Stomach (tissue), 9 donors: ENCODE results near the gene ANAPC2. TPM values are rescaled to one million over a fixed set of nuclear protein-coding genes. Genes with fewer than 3 reads are reported as not detected.

ENCODE experiments used
- DNase-seq, 2 donors: peaks; one replicate each; pipeline versions ENCODE4 v3.0.0 to v3.0.0-alpha.2; 2013 to 2019
- H3K27ac ChIP-seq, 5 donors: fragments of 200-600 bp in 4 of 5; sonication (generic) in 4 of 5; one replicate each; pipeline ENCODE4 v1.5.1; 2013 to 2019; ENCODE audit warnings: mild to moderate bottlenecking in 1 of 5, moderate library complexity in 1 of 5
- H3K27me3 ChIP-seq, 3 donors: fragments of 200-600 bp; sonication (generic); one replicate each; pipeline ENCODE4 v1.5.1; 2017 to 2019; ENCODE audit warnings: mixed run types in 1 of 3
- H3K36me3 ChIP-seq, 4 donors: fragments of 200-600 bp; sonication (generic); 1 replicate in 3 of 4; 2 replicates in 1 of 4; pipeline ENCODE4 v1.5.1; 2016 to 2019
- H3K4me1 ChIP-seq, 4 donors: fragments of 200-600 bp; sonication (generic); one replicate each; pipeline ENCODE4 v1.5.1; 2016 to 2019
- H3K4me3 ChIP-seq, 4 donors: fragments of 200-600 bp; sonication (generic) in 3 of 4; one replicate each; pipeline ENCODE4 v1.5.1; 2016 to 2019; ENCODE audit warnings: mild to moderate bottlenecking in 1 of 4
- H3K9me3 ChIP-seq, 4 donors: fragments of 200-600 bp; sonication (generic); one replicate each; pipeline ENCODE4 v1.5.1; 2016 to 2019
- EP300 ChIP-seq: sonication (generic); formaldehyde crosslinking; IDR thresholded peaks from one replicate; pipeline ENCODE4 v1.6.1; 2017; ENCODE audit warnings: antibody characterized with exemption
- POLR2A ChIP-seq, 4 donors: fragments of 450-650 bp; IDR thresholded peaks; one replicate each; pipeline ENCODE4 v1.6.1; 2016; ENCODE audit warnings: antibody characterized with exemption in 4 of 4, control low read depth in 2 of 4, mild to moderate bottlenecking in 1 of 4, moderate library complexity in 1 of 4
- POLR2AphosphoS5 ChIP-seq, 3 donors: sonication (generic); formaldehyde crosslinking; IDR thresholded peaks; one replicate each; pipeline ENCODE4 v1.6.1; 2016; ENCODE audit warnings: antibody characterized with exemption in 3 of 3
- WGBS, 5 donors: extraction: QIAGEN DNeasy Blood & Tissue Kit in 3 of 5; methylation state at CpG; one replicate each; pipeline versions ENCODE4 v1.1.5 to v1.1.7; 2013 to 2018; 5-methylcytosine and 5-hydroxymethylcytosine counted together
- intact Hi-C: fragments of 100-400 bp; cut with DNase I; formaldehyde crosslinking; loops from one replicate; pipeline ENCODE4 v1.15.1; 2023; ENCODE audit warnings: low total_unique reads
- polyA plus RNA-seq, 3 donors: library from polyadenylated mRNA; stranded (reverse); fragments of 200-250 nt; gene quantifications; one replicate each; pipeline ENCODE4 v1.2.3, GENCODE V29; 2013
- total RNA-seq, 5 donors: library from RNA; depleted of rRNA; stranded (reverse); fragments of >200 nt; gene quantifications; one replicate each; pipeline versions ENCODE4 v1.1.0 to v1.2.3, GENCODE V29; 2014 to 2016
- TF ChIP-seq, protein P1 (sequence below), 7 experiments: fragments of 450-650 bp in 4 of 7; fragments of 200-600 bp in 3 of 7; sonication (generic) in 3 of 7; IDR thresholded peaks; one replicate each; pipeline ENCODE4 v1.5.1; 2016 to 2019; ENCODE audit warnings: antibody characterized with exemption in 7 of 7, control low read depth in 2 of 7, mild to moderate bottlenecking in 1 of 7
- donor health status: healthy with polysubstance abuse.
- donor health status: Bipolar disorder and iron deficiency.
- donor health status: healthy.

ANAPC2 gene
- total and polyA plus RNA-seq, 8 donors: 26.1 to 147 (median 41.8) TPM

- Histone ChIP-seq H3K36me3 (no peaks in the 10 kb centered on the region), H3K9me3 (no peaks in the 10 kb centered on the region), H3K4me1 (peaks cover 7 to 11% (median 10%) of the 10 kb centered on the region in 4 donors), H3K27me3 (peaks cover 47 to 94% (median 82%) of the 10 kb centered on the region in 3 donors), H3K4me3 (no peak overlapping the region), H3K27ac (no peak overlapping the region)
- intact Hi-C loops: no loop called here
- no peak for DNase-seq
- TF ChIP-seq, protein P1, sequence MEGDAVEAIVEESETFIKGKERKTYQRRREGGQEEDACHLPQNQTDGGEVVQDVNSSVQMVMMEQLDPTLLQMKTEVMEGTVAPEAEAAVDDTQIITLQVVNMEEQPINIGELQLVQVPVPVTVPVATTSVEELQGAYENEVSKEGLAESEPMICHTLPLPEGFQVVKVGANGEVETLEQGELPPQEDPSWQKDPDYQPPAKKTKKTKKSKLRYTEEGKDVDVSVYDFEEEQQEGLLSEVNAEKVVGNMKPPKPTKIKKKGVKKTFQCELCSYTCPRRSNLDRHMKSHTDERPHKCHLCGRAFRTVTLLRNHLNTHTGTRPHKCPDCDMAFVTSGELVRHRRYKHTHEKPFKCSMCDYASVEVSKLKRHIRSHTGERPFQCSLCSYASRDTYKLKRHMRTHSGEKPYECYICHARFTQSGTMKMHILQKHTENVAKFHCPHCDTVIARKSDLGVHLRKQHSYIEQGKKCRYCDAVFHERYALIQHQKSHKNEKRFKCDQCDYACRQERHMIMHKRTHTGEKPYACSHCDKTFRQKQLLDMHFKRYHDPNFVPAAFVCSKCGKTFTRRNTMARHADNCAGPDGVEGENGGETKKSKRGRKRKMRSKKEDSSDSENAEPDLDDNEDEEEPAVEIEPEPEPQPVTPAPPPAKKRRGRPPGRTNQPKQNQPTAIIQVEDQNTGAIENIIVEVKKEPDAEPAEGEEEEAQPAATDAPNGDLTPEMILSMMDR (IDR thresholded peaks at IDR 0.05): no peak
- TF ChIP-seq POLR2A (IDR thresholded peaks at IDR 0.05) (no peak), POLR2AphosphoS5 (IDR thresholded peaks at IDR 0.05) (no peak), EP300 (no peak)
- 71 to 82% (median 76%) methylated on average over 12 to 17 of the region's 17 CpGs for WGBS, 5 donors
Measured at GRCh38 chr9:137141050-137141810, 47.1 kb downstream of the ANAPC2 start.

GRCh38 chr9:137140151-137141012, 48.0 kb downstream of the ANAPC2 start:
- no peaks in the 10 kb centered on the region for H3K36me3 ChIP-seq
- 55 to 63% (median 62%) methylated on average over 24 to 26 of the region's 26 CpGs for WGBS, 5 donors
- no peak for TF ChIP-seq EP300
- TF ChIP-seq, protein P1 (IDR thresholded peaks at IDR 0.05): no peak
- H3K4me3 ChIP-seq: no peak overlapping the region
- H3K9me3 ChIP-seq: no peaks in the 10 kb centered on the region
- H3K27me3 ChIP-seq: peaks cover 50 to 94% (median 80%) of the 10 kb centered on the region in 3 donors
- H3K27ac ChIP-seq: no peak overlapping the region
- DNase-seq: no peak
- H3K4me1 ChIP-seq: peaks cover 7 to 11% (median 10%) of the 10 kb centered on the region in 4 donors
- intact Hi-C loops: no loop called here

DNA sequence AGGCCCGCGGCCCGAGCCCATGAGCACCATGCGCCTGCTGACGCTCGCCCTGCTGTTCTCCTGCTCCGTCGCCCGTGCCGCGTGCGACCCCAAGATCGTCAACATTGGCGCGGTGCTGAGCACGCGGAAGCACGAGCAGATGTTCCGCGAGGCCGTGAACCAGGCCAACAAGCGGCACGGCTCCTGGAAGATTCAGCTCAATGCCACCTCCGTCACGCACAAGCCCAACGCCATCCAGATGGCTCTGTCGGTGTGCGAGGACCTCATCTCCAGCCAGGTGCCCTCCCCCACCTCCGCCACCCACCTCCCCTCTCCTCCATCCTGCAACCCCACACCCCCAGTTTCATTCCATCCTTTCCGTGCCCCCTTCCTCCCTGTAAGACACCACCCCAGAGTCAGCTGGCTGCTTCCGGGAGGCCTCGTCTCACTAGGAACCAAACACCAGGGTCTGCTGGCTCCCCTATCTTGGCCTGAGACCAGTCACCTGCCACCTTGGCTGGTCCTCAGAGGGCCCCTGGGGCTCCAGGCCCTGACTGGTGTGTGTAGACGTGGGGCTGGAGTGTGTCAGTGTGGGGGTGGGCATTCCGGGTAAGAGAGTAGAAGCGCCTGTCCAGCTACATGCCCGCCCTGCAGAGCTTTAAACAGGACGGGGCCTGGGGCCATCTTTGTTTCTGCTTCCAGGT, 48.8 kb downstream of the ANAPC2 start:
- 32 to 50% (median 36%) methylated on average over 22 to 37 of the region's 37 CpGs for WGBS, 5 donors
- peaks cover 50 to 99% (median 80%) of the 10 kb centered on the region in 3 donors for H3K27me3 ChIP-seq
- TF ChIP-seq, protein P1 (IDR thresholded peaks at IDR 0.05): no peak
- no peak overlapping the region for H3K4me3 ChIP-seq
- intact Hi-C loops: no loop called here
- H3K9me3 ChIP-seq: no peaks in the 10 kb centered on the region
- no peak overlapping the region for H3K27ac ChIP-seq
- no peaks in the 10 kb centered on the region for H3K36me3 ChIP-seq
- no peak for DNase-seq
- peaks cover 7 to 11% (median 10%) of the 10 kb centered on the region in 4 donors for H3K4me1 ChIP-seq

GRCh38 chr9:137138722-137139467, 49.5 kb downstream of the ANAPC2 start, which contains the start of gene GRIN1:
GRIN1 (plus strand) TSS chr9:137139154; CDS start chr9:137139487, 333 bp downstream.
- peak within 1 kb of the TSS in 1 of 4 donors; percentile 20 for H3K4me3 ChIP-seq
- intact Hi-C loops: no loop called here
- H3K4me1 ChIP-seq: peaks cover 7 to 11% (median 10%) of the 10 kb centered on the region in 4 donors
- no peaks in the 10 kb centered on the region for H3K9me3 ChIP-seq
- TF ChIP-seq POLR2AphosphoS5 (IDR thresholded peaks at IDR 0.05): no peak
- TF ChIP-seq POLR2A (IDR thresholded peaks at IDR 0.05): no peak
- TF ChIP-seq, protein P1 (IDR thresholded peaks at IDR 0.05): no peak
- no peak for TF ChIP-seq EP300
- DNase-seq: peak in 1 of 2 donors; percentile 85
- no peak within 1 kb of the TSS for H3K27ac ChIP-seq
- peaks cover 50 to 99% (median 80%) of the 10 kb centered on the region in 3 donors for H3K27me3 ChIP-seq
- 5 to 11% (median 7%) methylated on average over 21 to 104 of the region's 104 CpGs for WGBS, 5 donors
- no peaks in the 10 kb centered on the region for H3K36me3 ChIP-seq
